ENCODE measurements around the gene GPR149.

GPR149 gene

GRCh38 chr3:154345422-154346122, 84.4 kb downstream of the GPR149 start:
- DNase-seq (ENCODE audit: low read depth) = no peak

- DNase-seq (ENCODE audit: low read depth) = no peak
These were observed 91.4 kb downstream of the GPR149 start for GRCh38 chr3:154338570-154338969.

- no peak for DNase-seq (ENCODE audit: low read depth)
These were observed 92.0 kb downstream of the GPR149 start for GRCh38 chr3:154338008-154338407.

GRCh38 chr3:154334973-154335420, 95.0 kb downstream of the GPR149 start:
- no peak for DNase-seq (ENCODE audit: low read depth)

DNA sequence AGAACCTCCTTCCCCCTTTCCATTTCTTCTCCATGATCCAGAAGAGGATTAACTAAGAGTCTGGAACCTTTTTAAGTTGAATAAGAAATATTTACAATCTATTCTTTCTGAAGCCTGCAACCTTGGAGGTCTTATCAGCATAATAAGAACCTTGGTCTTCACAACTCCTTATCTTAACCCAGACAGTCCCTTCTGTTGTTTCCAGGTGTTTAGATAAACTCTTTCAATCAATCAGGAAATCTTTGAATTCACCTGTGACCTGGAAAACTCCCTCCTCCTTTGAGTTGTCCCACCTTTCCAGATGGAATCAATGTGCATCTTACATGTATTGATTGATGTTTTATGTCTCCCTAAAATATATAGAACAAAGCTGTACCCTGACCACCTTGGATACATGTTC, 102.1 kb downstream of the GPR149 start:
- DNase-seq (ENCODE audit: low read depth) = no peak

GRCh38 chr3:154324919-154325318, 105.1 kb downstream of the GPR149 start:
- DNase-seq (ENCODE audit: low read depth) = no peak

- peak; percentile 44 for DNase-seq (ENCODE audit: low read depth)
These were observed 105.9 kb downstream of the GPR149 start, which contains the start of gene DHX36 for GRCh38 chr3:154323891-154324738. Gene DHX36 (minus strand): TSS chr3:154324487. CDS start chr3:154324416, 71 bp downstream.

- no peak for DNase-seq (ENCODE audit: low read depth)
These were observed 112.8 kb downstream of the GPR149 start for GRCh38 chr3:154316974-154317767.

GRCh38 chr3:154314152-154314551, 115.8 kb downstream of the GPR149 start:
- DNase-seq (ENCODE audit: low read depth) = no peak

GRCh38 chr3:154310840-154311239, 119.2 kb downstream of the GPR149 start:
- DNase-seq (ENCODE audit: low read depth) = no peak

- no peak for DNase-seq (ENCODE audit: low read depth)
These were observed 122.6 kb downstream of the GPR149 start for GRCh38 chr3:154307363-154307762.

DNA sequence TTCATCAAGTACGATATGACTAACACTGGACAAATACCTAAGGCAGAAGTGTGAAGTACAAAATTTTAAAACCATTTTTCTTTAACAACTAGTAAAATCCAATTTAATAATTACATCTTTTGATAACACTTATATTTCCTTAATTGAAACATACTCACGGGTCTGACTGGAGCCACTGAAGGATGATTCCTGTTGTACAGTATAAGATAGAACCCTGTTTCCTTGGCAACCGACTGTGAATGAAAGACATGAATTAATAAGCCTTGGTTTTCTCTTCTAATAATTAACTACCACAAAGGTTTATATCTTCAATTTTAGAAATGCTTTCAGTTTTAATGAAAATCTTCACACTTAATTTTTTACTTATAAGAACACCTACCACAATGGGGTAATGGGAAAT, 125.1 kb downstream of the GPR149 start:
- no peak for DNase-seq (ENCODE audit: low read depth)

GRCh38 chr3:154304116-154304786, 125.7 kb downstream of the GPR149 start:
- peak; percentile 15 for DNase-seq (ENCODE audit: low read depth)

GRCh38 chr3:154301561-154301960, 128.4 kb downstream of the GPR149 start:
- DNase-seq (ENCODE audit: low read depth) = no peak

DNA sequence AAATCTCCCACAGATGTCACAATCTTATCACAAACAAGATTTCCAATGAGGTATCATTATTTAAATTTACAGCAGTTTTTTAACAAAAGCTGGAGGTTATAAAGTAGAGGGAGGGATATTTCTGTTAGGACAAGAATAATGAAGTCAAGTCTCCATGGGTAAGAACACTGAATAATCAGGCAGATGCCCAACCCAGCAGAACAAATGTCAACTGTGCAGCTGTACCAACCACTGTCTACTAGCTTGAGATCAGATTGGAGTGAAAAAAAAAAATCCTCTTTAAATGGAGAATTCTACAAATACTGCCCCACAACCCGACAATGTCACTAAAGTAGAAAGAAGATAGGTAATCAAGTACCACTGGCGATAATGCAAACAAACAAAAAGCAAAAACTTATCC, 136.0 kb downstream of the GPR149 start:
- DNase-seq (ENCODE audit: low read depth) = no peak

DNA sequence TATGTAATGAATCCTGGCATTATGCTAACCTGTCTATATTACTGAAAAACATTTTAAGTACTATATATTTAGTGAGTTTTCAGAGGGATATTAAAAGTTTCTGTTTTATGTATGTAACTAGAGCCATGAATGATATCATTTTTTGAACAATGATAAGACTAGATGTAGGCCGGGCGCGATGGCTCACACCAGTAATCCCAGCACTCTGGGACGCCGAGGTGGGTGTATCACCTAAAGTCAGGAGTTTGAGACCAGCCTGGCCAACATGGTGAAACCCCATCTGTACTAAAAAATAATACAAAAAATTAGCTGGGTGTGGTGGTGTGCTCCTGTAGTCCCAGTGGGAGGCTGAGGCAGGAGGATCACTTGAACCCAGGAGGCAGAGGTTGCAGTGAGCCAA, 139.8 kb downstream of the GPR149 start:
- DNase-seq (ENCODE audit: low read depth) = no peak
